Fibroblast of mammary gland (primary cell): ENCODE data around the gene PLA2G12A.

Experiments used
- DNase-seq: peaks from one replicate; pipeline ENCODE4 v3.0.0-alpha.2; 2010; ENCODE audit warnings: low read depth
- H3K4me3 ChIP-seq: 2 replicates; pipeline ENCODE4 v1.5.1; 2011; ENCODE audit warnings: low read depth, mild to moderate bottlenecking, low read length, moderate library complexity; ENCODE audit not compliant: control insufficient read depth
- CTCF ChIP-seq: conservative IDR thresholded peaks from 2 replicates; pipeline ENCODE4 v1.5.1; 2011; ENCODE audit warnings: low read depth, low read length, inconsistent platforms; ENCODE audit not compliant: control insufficient read depth, insufficient read depth

The PLA2G12A gene

GRCh38 chr4:109665783-109666485 lies 63.9 kb downstream of the PLA2G12A start:
- no peak overlapping the region for H3K4me3 ChIP-seq
- no peak for TF ChIP-seq CTCF
- DNase-seq = no peak

- no peak overlapping the region for H3K4me3 ChIP-seq
- no peak for TF ChIP-seq CTCF
- no peak for DNase-seq
Observed at GRCh38 chr4:109662771-109663170, 67.1 kb downstream of the PLA2G12A start.

GRCh38 chr4:109662116-109662515 lies 67.8 kb downstream of the PLA2G12A start:
- TF ChIP-seq CTCF = no peak
- no peak overlapping the region for H3K4me3 ChIP-seq
- DNase-seq = no peak
